Measurements from ENCODE around the gene TTBK2.

TTBK2 gene

DNA sequence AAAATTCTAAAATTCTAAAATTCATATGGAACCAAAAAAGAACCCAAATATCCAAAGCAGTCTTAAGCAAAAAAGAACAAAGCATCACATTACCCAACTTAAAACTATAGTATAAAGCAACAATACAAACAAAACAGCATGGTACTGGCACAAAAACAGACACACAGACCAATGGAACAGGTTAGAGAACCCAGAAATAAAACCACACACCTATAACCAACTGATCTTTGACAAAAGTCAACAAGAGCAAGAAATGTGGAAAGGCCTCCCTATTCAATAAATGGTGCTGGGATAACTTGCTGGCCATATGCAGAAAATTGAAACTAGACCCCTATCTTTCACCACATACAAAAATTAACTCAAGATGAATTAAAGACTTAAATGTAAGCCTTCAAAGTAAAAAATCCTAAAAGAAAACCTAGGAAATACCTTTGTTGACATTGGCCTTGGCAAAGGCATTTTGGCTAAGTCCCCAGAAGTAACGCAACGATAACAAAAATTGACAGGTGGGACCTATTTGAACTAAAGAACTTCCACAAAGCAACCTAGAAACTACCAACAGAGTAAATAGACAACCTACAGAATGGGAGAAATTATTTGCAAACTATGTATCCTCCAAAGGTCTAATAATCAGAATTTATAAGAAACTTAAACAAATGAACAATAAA, 56.9 kb downstream of the TTBK2 start:
- Mint-ChIP-seq H3K9me3 (no peaks in the 10 kb centered on the region), H3K36me3 (peaks cover 44% of the 10 kb centered on the region), H3K27me3 (no peaks in the 10 kb centered on the region), H3K4me3 (no peak overlapping the region), H3K4me1 (peaks cover 10% of the 10 kb centered on the region), H3K27ac (no peak overlapping the region)

GRCh38 chr15:42858999-42859789, 61.4 kb downstream of the TTBK2 start:
- Mint-ChIP-seq H3K9me3 (no peaks in the 10 kb centered on the region), H3K4me3 (no peak overlapping the region), H3K27me3 (no peaks in the 10 kb centered on the region), H3K27ac (no peak overlapping the region), H3K4me1 (peaks cover 10% of the 10 kb centered on the region), H3K36me3 (peaks cover 31% of the 10 kb centered on the region)

- Mint-ChIP-seq H3K36me3 (peaks cover 27% of the 10 kb centered on the region), H3K4me1 (peaks cover 10% of the 10 kb centered on the region), H3K27ac (no peak overlapping the region), H3K27me3 (no peaks in the 10 kb centered on the region), H3K9me3 (no peaks in the 10 kb centered on the region), H3K4me3 (no peak overlapping the region)
Measured at GRCh38 chr15:42858540-42858939, 62.0 kb downstream of the TTBK2 start.

DNA sequence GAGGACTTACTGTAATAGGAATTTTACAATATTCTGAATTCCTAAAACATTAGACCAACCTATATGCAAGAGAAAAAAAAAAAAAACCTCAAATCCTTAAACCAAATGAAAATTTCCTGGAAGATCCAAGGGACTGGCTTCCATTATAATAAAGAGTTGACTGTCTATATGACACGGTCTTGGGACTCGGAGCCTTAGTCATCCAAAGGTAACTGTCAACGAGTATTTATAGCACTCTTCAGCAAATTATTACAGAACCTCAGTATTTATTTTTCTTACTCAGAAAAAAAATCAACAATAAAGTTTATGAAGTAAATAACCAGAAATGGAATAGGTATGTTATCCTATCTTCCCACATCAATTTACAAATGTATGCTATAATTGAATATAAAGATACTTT, 66.0 kb downstream of the TTBK2 start:
- H3K4me1 Mint-ChIP-seq, result peaks cover 2% of the 10 kb centered on the region
- H3K27ac Mint-ChIP-seq, result no peak overlapping the region
- H3K27me3 Mint-ChIP-seq, result no peaks in the 10 kb centered on the region
- H3K36me3 Mint-ChIP-seq, result peaks cover 11% of the 10 kb centered on the region
- H3K4me3 Mint-ChIP-seq, result no peak overlapping the region
- H3K9me3 Mint-ChIP-seq, result no peaks in the 10 kb centered on the region

GRCh38 chr15:42849836-42850235, 70.7 kb downstream of the TTBK2 start:
- Mint-ChIP-seq H3K27ac (no peak overlapping the region), H3K9me3 (no peaks in the 10 kb centered on the region), H3K27me3 (no peaks in the 10 kb centered on the region), H3K36me3 (peaks cover 7% of the 10 kb centered on the region), H3K4me3 (no peak overlapping the region), H3K4me1 (no peaks in the 10 kb centered on the region)

DNA sequence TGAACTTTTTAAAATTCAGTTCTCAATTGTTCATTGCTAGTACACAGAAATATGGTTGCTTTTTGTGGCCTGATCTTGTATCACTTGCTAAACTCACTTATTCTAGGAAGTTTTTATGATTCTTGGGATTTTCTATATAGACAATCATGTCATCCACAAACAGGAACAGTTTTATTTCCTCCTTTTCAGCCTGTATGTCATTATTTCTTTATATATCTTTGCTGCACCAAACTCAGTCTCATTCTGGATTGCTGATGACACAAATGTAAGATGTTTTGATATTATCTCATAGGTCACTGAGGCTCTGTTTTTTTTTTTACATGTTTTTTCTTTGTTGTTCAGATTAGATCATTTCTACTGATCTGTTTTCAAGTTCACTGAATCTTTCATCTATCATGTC, 71.7 kb downstream of the TTBK2 start:
- Mint-ChIP-seq H3K36me3 (peaks cover 11% of the 10 kb centered on the region), H3K27ac (no peak overlapping the region), H3K27me3 (no peaks in the 10 kb centered on the region), H3K4me1 (no peaks in the 10 kb centered on the region), H3K9me3 (no peaks in the 10 kb centered on the region), H3K4me3 (no peak overlapping the region)

GRCh38 chr15:42846647-42847046, 73.9 kb downstream of the TTBK2 start:
- Mint-ChIP-seq H3K4me3 (no peak overlapping the region), H3K36me3 (peaks cover 13% of the 10 kb centered on the region), H3K27ac (no peak overlapping the region), H3K4me1 (no peaks in the 10 kb centered on the region), H3K27me3 (no peaks in the 10 kb centered on the region), H3K9me3 (no peaks in the 10 kb centered on the region)

- Mint-ChIP-seq H3K36me3 (peaks cover 13% of the 10 kb centered on the region), H3K4me1 (no peaks in the 10 kb centered on the region), H3K4me3 (no peak overlapping the region), H3K27ac (no peak overlapping the region), H3K27me3 (no peaks in the 10 kb centered on the region), H3K9me3 (no peaks in the 10 kb centered on the region)
Measured at GRCh38 chr15:42845581-42845980, 75.0 kb downstream of the TTBK2 start.

- H3K27ac Mint-ChIP-seq, result no peak overlapping the region
- H3K9me3 Mint-ChIP-seq, result no peaks in the 10 kb centered on the region
- no peaks in the 10 kb centered on the region for H3K27me3 Mint-ChIP-seq
- peaks cover 11% of the 10 kb centered on the region for H3K36me3 Mint-ChIP-seq
- H3K4me1 Mint-ChIP-seq, result no peaks in the 10 kb centered on the region
- no peak overlapping the region for H3K4me3 Mint-ChIP-seq
Measured at GRCh38 chr15:42843699-42844098, 76.9 kb downstream of the TTBK2 start.

DNA sequence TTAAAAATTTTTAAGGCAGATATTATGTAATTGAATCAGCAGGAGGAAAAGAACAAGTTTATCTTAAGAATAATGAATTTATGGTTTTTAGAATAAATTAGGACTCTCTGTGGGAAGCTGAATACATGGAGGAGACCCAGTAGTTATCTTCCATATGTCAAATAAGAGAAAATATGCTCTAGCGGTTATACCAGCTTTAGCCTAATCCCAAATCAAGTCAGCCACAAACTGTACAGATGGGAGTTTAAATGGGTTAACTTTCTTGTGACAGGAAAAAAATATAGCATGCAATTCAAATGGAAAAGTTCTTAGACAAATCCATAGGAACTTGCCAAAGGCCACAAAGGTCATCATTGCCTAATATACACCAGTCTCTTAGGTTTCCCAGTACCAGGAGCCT, 84.3 kb downstream of the TTBK2 start:
- H3K27me3 Mint-ChIP-seq, result no peaks in the 10 kb centered on the region
- no peak overlapping the region for H3K4me3 Mint-ChIP-seq
- H3K27ac Mint-ChIP-seq, result no peak overlapping the region
- no peaks in the 10 kb centered on the region for H3K9me3 Mint-ChIP-seq
- peaks cover 5% of the 10 kb centered on the region for H3K36me3 Mint-ChIP-seq
- H3K4me1 Mint-ChIP-seq, result no peaks in the 10 kb centered on the region

GRCh38 chr15:42832576-42832975, 88.0 kb downstream of the TTBK2 start:
- H3K9me3 Mint-ChIP-seq, result no peaks in the 10 kb centered on the region
- H3K4me3 Mint-ChIP-seq, result no peak overlapping the region
- no peaks in the 10 kb centered on the region for H3K4me1 Mint-ChIP-seq
- no peak overlapping the region for H3K27ac Mint-ChIP-seq
- no peaks in the 10 kb centered on the region for H3K27me3 Mint-ChIP-seq
- peaks cover 1% of the 10 kb centered on the region for H3K36me3 Mint-ChIP-seq

GRCh38 chr15:42826251-42826890, 94.2 kb downstream of the TTBK2 start:
- Mint-ChIP-seq H3K4me1 (no peaks in the 10 kb centered on the region), H3K4me3 (no peak overlapping the region), H3K36me3 (peaks cover 12% of the 10 kb centered on the region), H3K27ac (no peak overlapping the region), H3K27me3 (no peaks in the 10 kb centered on the region), H3K9me3 (no peaks in the 10 kb centered on the region)

GRCh38 chr15:42825599-42825998, 95.0 kb downstream of the TTBK2 start:
- H3K36me3 Mint-ChIP-seq, result peaks cover 14% of the 10 kb centered on the region
- no peak overlapping the region for H3K4me3 Mint-ChIP-seq
- H3K27ac Mint-ChIP-seq, result no peak overlapping the region

DNA sequence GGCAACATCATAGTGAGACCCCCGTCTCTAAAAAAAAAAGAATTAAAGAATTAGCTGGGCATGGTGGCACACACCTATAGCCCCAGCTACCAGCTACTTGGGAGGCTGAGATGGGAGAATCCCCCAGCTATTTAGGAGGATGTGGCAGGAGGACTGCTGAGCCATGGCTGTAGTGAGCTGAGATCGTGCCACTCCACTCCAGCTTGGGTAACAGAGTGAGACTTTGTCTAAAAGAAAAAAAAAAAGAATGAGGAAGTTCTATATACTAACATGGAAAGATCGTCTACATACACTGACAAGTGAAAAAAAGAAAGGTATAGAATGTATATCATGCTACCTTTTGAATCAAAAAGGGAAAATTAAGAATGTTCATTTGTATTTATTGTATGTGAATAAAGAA, 99.8 kb downstream of the TTBK2 start:
- Mint-ChIP-seq H3K36me3 (peaks cover 11% of the 10 kb centered on the region), H3K27me3 (no peaks in the 10 kb centered on the region), H3K27ac (no peak overlapping the region), H3K4me1 (no peaks in the 10 kb centered on the region), H3K9me3 (no peaks in the 10 kb centered on the region), H3K4me3 (no peak overlapping the region)

More at GRCh38 chr15:42825599-42825998, 95.0 kb downstream of the TTBK2 start:
- H3K9me3 Mint-ChIP-seq, result no peaks in the 10 kb centered on the region
- H3K4me1 Mint-ChIP-seq, result no peaks in the 10 kb centered on the region
- H3K27me3 Mint-ChIP-seq, result no peaks in the 10 kb centered on the region

DNA sequence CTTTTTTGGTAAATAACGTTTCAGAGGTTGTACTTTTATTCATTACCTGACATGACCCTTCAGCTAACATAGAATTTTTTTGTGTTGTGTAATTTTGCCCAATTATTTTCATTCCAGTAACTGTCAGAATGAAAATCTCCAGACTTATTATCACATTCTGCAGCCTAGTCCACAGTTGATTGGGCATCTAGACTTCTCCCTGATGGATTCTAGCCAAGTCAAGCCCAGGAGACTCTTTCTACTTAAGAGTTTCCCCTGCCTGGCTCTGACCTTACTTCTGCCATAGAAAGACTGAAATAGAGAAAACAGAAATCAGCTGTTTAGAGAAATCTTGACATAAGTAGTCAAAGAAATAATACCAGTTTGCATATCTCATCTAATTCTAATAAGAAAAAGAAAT, 100.8 kb downstream of the TTBK2 start:
- H3K4me3 Mint-ChIP-seq, result no peak overlapping the region
- H3K36me3 Mint-ChIP-seq, result peaks cover 9% of the 10 kb centered on the region
- no peak overlapping the region for H3K27ac Mint-ChIP-seq
- H3K27me3 Mint-ChIP-seq, result no peaks in the 10 kb centered on the region
- no peaks in the 10 kb centered on the region for H3K4me1 Mint-ChIP-seq
- no peaks in the 10 kb centered on the region for H3K9me3 Mint-ChIP-seq

- H3K4me1 Mint-ChIP-seq, result no peaks in the 10 kb centered on the region
- H3K36me3 Mint-ChIP-seq, result peaks cover 10% of the 10 kb centered on the region
- no peaks in the 10 kb centered on the region for H3K9me3 Mint-ChIP-seq
- H3K4me3 Mint-ChIP-seq, result no peak overlapping the region
- no peak overlapping the region for H3K27ac Mint-ChIP-seq
- H3K27me3 Mint-ChIP-seq, result no peaks in the 10 kb centered on the region
Measured at GRCh38 chr15:42811433-42811832, 109.1 kb downstream of the TTBK2 start.

All from activated naive CD4-positive, alpha-beta T cell treated with anti-CD3 and anti-CD28 coated beads, Interleukin-2, amount 50 U/mL, for 24 hours (primary cell).